CD4-positive, alpha-beta T cell treated with Interleukin-2 at 100 ng/mL for 4 hours (primary cell): Measurements from ENCODE around the gene SYT7.

Experiments used
- DNase-seq: peaks from one replicate; pipeline ENCODE4 v3.0.0-alpha.2; 2020; ENCODE audit warnings: low spot score

SYT7 gene

GRCh38 chr11:61554172-61554988 is 26.5 kb downstream of the SYT7 start:
- DNase-seq, result no peak

GRCh38 chr11:61553373-61554171 is 27.3 kb downstream of the SYT7 start:
- no peak for DNase-seq

- no peak for DNase-seq
Observed at GRCh38 chr11:61552108-61552635, 28.7 kb downstream of the SYT7 start.

- DNase-seq, result no peak
Observed at GRCh38 chr11:61551634-61552033, 29.2 kb downstream of the SYT7 start.

GRCh38 chr11:61550665-61551227 is 30.1 kb downstream of the SYT7 start:
- DNase-seq, result no peak

GRCh38 chr11:61549662-61550568 is 31.0 kb downstream of the SYT7 start:
- DNase-seq, result no peak

- DNase-seq, result no peak
Observed at GRCh38 chr11:61549177-61549576, 31.7 kb downstream of the SYT7 start.

GRCh38 chr11:61547246-61547645 is 33.6 kb downstream of the SYT7 start:
- no peak for DNase-seq

GRCh38 chr11:61546663-61547062 is 34.2 kb downstream of the SYT7 start:
- DNase-seq, result no peak

- DNase-seq, result no peak
Observed at GRCh38 chr11:61545921-61546320, 35.0 kb downstream of the SYT7 start.

GRCh38 chr11:61545341-61545740 is 35.5 kb downstream of the SYT7 start:
- no peak for DNase-seq

GRCh38 chr11:61544466-61544865 is 36.4 kb downstream of the SYT7 start:
- DNase-seq, result no peak

- DNase-seq, result no peak
Observed at GRCh38 chr11:61543606-61544306, 37.1 kb downstream of the SYT7 start.

GRCh38 chr11:61542705-61543104 is 38.2 kb downstream of the SYT7 start:
- DNase-seq, result no peak

- DNase-seq, result no peak
Observed at GRCh38 chr11:61542024-61542461, 38.8 kb downstream of the SYT7 start.

- DNase-seq, result no peak
Observed at GRCh38 chr11:61541598-61541997, 39.3 kb downstream of the SYT7 start.

GRCh38 chr11:61540528-61540927 is 40.3 kb downstream of the SYT7 start:
- DNase-seq, result no peak

- no peak for DNase-seq
Observed at GRCh38 chr11:61539831-61540357, 41.0 kb downstream of the SYT7 start.

- no peak for DNase-seq
Observed at GRCh38 chr11:61539006-61539405, 41.9 kb downstream of the SYT7 start.

GRCh38 chr11:61538636-61538961 is 42.3 kb downstream of the SYT7 start:
- DNase-seq, result no peak

- no peak for DNase-seq
Observed at GRCh38 chr11:61537326-61537725, 43.5 kb downstream of the SYT7 start.
